Lung (tissue), 12 donors: ENCODE results near the gene PANK4. TPM values are rescaled to one million over a fixed set of nuclear protein-coding genes. Genes with fewer than 3 reads are reported as not detected.
"Not testable (repeated sequence)": the region's sequence is repeated elsewhere in the genome, so short reads cannot be mapped to it uniquely, and the experiment has no call there.

Experiments used
- ATAC-seq: fragments of 200-7000 bp; cut with Tn5 transposase; one replicate; pipeline ENCODE4 v1.9.1; 2020; ENCODE audit warnings: moderate number of reproducible peaks; ENCODE audit not compliant: insufficient read depth, low FRiP score
- DNase-seq, 3 donors: peaks; one replicate each; pipeline ENCODE4 v3.0.0-alpha.2; 2013 to 2017
- H3K27ac ChIP-seq, 2 donors: one replicate each; pipeline ENCODE4 v1.5.1; 2013; ENCODE audit warnings: mild to moderate bottlenecking in 2 of 2, moderate library complexity in 2 of 2, control low read depth in 1 of 2, inconsistent platforms in 1 of 2, low read depth in 1 of 2, low read length in 1 of 2
- H3K27me3 ChIP-seq, 3 donors: one replicate each; pipeline ENCODE4 v1.5.1; 2013; ENCODE audit warnings: low read length in 2 of 3; ENCODE audit not compliant: control insufficient read depth in 3 of 3, insufficient read depth in 3 of 3
- H3K36me3 ChIP-seq, 4 donors: one replicate each; pipeline ENCODE4 v1.5.1; 2013; ENCODE audit warnings: low read length in 4 of 4, mild to moderate bottlenecking in 1 of 4, moderate library complexity in 1 of 4; ENCODE audit not compliant: control insufficient read depth in 4 of 4, insufficient read depth in 4 of 4
- H3K4me1 ChIP-seq, 5 donors: one replicate each; pipeline ENCODE4 v1.5.1; 2013; ENCODE audit warnings: low read length in 5 of 5, mild to moderate bottlenecking in 2 of 5, moderate library complexity in 1 of 5; ENCODE audit not compliant: control insufficient read depth in 5 of 5, insufficient read depth in 5 of 5
- H3K4me3 ChIP-seq: one replicate; pipeline ENCODE4 v1.5.1; 2013; ENCODE audit warnings: mild to moderate bottlenecking, control low read depth, moderate library complexity
- H3K9ac ChIP-seq, 2 donors: one replicate each; pipeline ENCODE4 v1.5.1; 2013; ENCODE audit warnings: low read length in 2 of 2, control low read depth in 1 of 2; ENCODE audit not compliant: insufficient read depth in 1 of 2
- H3K9me3 ChIP-seq, 4 donors: one replicate each; pipeline ENCODE4 v1.5.1; 2013; ENCODE audit warnings: low read length in 3 of 4, mild to moderate bottlenecking in 1 of 4, moderate library complexity in 1 of 4; ENCODE audit not compliant: control insufficient read depth in 4 of 4, insufficient read depth in 3 of 4
- CTCF ChIP-seq: IDR thresholded peaks from 2 replicates; pipeline ENCODE4 v1.5.1; 2012; ENCODE audit warnings: mild to moderate bottlenecking; ENCODE audit errors: control extremely low read depth, extremely low read depth
- WGBS, 2 donors: extraction: QIAGEN DNeasy Blood & Tissue Kit; methylation state at CpG; one replicate each; pipeline ENCODE4 v1.1.7; 2013; 5-methylcytosine and 5-hydroxymethylcytosine counted together
- polyA plus RNA-seq, 2 donors: library from polyadenylated mRNA; stranded (reverse); fragments of 200-250 nt; gene quantifications; one replicate each; pipeline ENCODE4 v1.2.1, GENCODE V29; 2013
- total RNA-seq, 2 donors: library from RNA; depleted of rRNA in 1 of 2; stranded (reverse); fragments of >200 nt in 1 of 2; gene quantifications; one replicate each; pipeline ENCODE4 v1.2.1, GENCODE V29; 2014 to 2021
- donor health status: control.
- donor health status: control.
- donor health status: Bipolar disorder and iron deficiency.
- donor health status: healthy.
- donor health status: DM: yes; HTN: yes; CAD: no.

PANK4 gene
- total and polyA plus RNA-seq, 4 donors: 17.6 to 36.3 (median 21.7) TPM

DNA sequence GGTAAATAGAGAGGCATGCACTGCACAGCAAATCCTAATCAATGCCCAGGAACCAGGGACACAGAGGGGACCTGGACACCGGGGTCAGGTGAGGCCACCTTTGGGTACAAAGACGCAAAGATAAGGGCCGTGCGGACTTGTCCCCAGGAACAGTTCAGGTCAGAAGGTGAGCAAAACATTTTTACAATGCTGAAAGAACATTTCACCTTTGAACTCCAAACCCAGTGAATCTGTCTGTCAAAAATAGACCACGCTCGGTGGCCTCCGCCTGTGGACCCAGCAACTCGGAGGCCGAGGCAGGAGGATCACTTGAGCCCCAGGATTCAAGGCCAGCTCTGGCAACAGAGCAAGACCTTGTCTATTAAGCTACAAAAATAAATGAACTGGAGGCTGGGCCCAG lies 45.0 kb upstream of the PANK4 start:
- Histone ChIP-seq H3K27me3 (no peaks in the 10 kb centered on the region), H3K4me1 (peaks cover 0 to 5% (median 0%) of the 10 kb centered on the region in 5 donors), H3K9me3 (peaks cover 0 to 4% (median under 1%) of the 10 kb centered on the region in 4 donors), H3K9ac (no peak overlapping the region), H3K4me3 (no peak overlapping the region), H3K27ac (no peak overlapping the region), H3K36me3 (no peaks in the 10 kb centered on the region)
- DNase-seq (no peak), ATAC-seq (no peak)
- 95% methylated on average over 9 of the region's 9 CpGs for WGBS, 2 donors
- no peak for TF ChIP-seq CTCF

DNA sequence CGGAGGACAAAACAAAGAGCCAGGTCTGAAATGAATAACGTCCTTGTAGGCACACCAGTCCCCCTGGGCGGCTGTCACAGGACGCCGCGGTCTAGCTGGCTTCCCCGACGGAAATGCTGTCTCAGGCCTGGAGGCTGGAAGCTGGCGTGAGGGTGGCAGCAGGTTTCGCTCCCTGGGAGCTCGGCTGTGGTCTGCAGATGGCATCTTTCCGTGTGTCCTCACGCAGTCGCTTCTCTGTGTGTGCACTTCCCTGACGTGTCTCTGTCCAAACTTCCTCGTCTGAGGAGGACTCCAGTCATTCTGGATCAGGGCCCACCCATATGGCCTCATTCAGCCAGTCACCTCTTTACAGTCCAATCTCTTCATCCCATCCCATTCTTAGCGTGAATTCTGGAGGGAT lies 43.9 kb upstream of the PANK4 start:
- Histone ChIP-seq H3K4me1 (no peaks in the 10 kb centered on the region), H3K36me3 (no peaks in the 10 kb centered on the region), H3K9me3 (peaks cover 0 to 4% (median under 1%) of the 10 kb centered on the region in 4 donors), H3K27me3 (no peaks in the 10 kb centered on the region), H3K4me3 (no peak overlapping the region), H3K9ac (no peak overlapping the region), H3K27ac (no peak overlapping the region)
- WGBS, 2 donors: 79 to 81% methylated on average over 17 of the region's 17 CpGs
- TF ChIP-seq CTCF: no peak
- DNase-seq: no peak
- no peak for ATAC-seq

DNA sequence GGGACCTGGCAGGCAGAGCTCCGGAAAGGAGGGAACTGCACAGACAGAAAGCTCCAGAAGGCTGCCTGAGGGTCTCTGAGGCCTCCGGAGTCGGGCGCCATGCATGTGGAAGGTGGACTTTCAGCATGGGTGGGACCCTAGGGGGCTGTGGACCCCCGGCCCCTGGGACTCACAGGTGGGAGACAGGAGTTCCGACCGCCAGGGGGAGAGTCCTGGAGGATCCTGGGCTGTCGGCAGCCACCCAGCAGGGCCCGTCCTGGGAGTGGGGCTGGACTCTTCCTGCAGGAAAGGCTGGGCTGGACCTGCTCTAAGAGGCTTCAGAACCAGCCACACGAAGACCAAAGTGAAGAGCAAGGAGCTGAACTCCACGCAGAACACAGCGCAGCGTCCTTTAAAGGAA lies 43.3 kb upstream of the PANK4 start:
- not testable (repeated sequence) for H3K9me3 ChIP-seq, H3K4me1 ChIP-seq, H3K4me3 ChIP-seq, ATAC-seq, H3K36me3 ChIP-seq, H3K9ac ChIP-seq, DNase-seq, H3K27ac ChIP-seq, H3K27me3 ChIP-seq
- 84 to 87% methylated on average over 13 of the region's 13 CpGs for WGBS, 2 donors

DNA sequence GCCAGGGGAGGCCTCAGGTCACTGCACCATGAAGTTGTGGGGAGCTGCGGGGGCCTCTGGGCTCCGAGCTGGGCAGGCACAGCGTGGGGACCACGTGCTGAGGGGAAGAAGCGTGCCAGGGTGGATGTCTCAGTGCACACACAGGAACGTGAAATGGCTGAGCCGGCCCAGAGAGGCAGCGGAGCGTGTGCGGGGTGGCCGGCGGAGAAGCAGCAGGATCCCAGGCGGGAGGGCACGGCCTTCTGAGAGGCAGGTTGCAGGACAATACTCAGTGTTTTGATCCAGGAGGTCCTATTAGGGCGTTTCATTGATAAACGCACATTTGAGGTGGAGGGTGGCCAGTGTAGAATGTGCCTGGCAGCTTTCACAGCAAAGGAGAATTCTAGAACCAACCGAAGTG lies 42.7 kb upstream of the PANK4 start:
- ATAC-seq (no peak), DNase-seq (no peak)
- Histone ChIP-seq H3K36me3 (peaks cover 0 to under 1% (median 0%) of the 10 kb centered on the region in 4 donors), H3K27me3 (no peaks in the 10 kb centered on the region), H3K4me1 (no peaks in the 10 kb centered on the region), H3K9me3 (peaks cover 0 to 4% (median under 1%) of the 10 kb centered on the region in 4 donors), H3K27ac (no peak overlapping the region), H3K4me3 (no peak overlapping the region), H3K9ac (no peak overlapping the region)
- 92% methylated on average over 16 to 17 of the region's 17 CpGs for WGBS, 2 donors
- no peak for TF ChIP-seq CTCF

- not testable (repeated sequence) for ATAC-seq, H3K9me3 ChIP-seq, H3K27me3 ChIP-seq, DNase-seq, H3K27ac ChIP-seq, H3K9ac ChIP-seq, H3K4me3 ChIP-seq, H3K4me1 ChIP-seq, H3K36me3 ChIP-seq
- WGBS, 2 donors: 64 to 76% methylated on average over 7 to 13 of the region's 17 CpGs
Observed at GRCh38 chr1:2568187-2568816, 41.9 kb upstream of the PANK4 start.
